GM20000 (cell line): ENCODE results near the gene ANKS1A.

Experiments
- DNase-seq: peaks from one replicate; pipeline ENCODE4 v3.0.0; 2012; ENCODE audit warnings: low spot score
- TF ChIP-seq, protein P1 (sequence below): IDR thresholded peaks from 2 replicates; pipeline ENCODE4 v1.5.1; 2012; ENCODE audit warnings: mild to moderate bottlenecking, control low read depth; ENCODE audit errors: extremely low read depth, missing control alignments

The ANKS1A gene

DNA sequence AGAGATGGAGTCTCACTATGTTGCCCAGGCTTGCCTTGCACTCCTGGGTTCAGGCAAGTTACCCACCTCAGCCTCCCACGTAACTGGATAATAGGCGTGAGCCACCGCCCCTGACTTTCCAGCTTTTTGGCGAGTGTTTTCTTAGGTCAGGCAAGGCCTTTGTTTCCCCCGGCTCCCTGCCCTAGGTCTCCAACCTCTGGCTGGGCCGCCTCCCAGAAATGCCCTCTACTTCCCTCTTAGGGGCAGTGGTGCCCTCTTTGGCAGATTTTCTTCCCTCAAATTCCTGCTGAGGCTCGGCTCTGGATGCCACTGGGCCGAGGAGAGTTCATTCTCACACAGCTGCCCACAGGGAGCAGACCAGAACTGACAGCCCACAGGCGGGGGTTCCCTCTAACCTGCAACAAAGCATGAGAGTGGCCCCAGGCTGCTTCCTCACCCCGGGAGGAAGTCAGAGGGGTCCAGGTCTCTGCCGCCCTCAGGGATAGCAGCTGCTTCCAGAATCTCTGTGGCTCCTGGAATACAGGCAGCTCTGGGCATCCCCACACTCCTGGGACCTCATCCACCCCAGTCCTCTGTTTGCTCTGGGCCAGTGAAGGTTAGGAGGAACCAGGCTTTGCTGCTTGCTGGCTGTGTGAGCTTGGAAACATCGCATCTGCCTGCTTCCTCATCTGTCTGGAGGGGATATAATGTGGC is 195.6 kb downstream of the ANKS1A start:
- DNase-seq = no peak
- TF ChIP-seq, protein P1, sequence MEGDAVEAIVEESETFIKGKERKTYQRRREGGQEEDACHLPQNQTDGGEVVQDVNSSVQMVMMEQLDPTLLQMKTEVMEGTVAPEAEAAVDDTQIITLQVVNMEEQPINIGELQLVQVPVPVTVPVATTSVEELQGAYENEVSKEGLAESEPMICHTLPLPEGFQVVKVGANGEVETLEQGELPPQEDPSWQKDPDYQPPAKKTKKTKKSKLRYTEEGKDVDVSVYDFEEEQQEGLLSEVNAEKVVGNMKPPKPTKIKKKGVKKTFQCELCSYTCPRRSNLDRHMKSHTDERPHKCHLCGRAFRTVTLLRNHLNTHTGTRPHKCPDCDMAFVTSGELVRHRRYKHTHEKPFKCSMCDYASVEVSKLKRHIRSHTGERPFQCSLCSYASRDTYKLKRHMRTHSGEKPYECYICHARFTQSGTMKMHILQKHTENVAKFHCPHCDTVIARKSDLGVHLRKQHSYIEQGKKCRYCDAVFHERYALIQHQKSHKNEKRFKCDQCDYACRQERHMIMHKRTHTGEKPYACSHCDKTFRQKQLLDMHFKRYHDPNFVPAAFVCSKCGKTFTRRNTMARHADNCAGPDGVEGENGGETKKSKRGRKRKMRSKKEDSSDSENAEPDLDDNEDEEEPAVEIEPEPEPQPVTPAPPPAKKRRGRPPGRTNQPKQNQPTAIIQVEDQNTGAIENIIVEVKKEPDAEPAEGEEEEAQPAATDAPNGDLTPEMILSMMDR = no peak

DNA sequence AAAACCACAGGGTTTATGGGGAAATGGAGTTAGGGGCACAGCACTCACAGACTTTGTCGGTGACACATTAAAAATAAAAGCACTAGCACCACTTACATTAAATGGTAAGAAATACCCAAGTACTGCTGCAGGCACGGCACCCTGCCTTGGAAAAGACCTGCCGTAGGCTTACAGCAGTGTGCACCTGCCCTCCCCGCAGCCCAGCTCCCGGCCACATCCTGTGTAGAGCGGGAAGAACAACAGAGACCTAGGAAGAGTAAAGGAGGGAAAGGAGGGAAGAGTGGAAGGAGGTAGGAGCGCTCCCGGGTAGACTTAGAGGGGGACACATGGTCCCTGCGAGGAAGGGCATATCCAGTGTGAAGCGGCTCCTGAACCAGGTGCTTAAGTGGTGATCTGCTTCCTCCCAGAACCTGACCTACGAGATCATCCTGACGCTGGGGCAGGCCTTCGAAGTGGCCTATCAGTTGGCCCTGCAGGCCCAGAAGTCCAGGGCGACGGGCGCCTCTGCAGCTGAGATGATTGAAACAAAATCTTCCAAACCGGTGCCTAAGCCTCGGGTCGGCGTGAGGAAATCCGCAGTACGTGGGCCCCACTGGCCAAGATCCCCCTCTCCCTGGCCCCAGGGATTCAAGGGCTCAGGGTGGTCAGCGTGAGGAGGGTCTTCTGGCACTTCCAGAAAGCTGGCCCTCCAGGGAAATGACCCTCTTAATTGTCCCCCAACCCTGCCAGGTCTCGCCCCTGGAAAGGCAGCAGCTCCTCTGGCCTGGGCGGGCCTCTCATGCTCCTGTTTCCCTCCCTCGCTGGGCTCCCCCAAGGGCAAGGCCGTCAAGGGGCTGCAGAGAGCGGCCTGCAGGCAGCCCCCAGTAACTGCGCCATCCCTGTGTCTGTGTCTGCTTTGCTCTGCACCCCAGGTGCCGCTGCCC is 196.6 kb downstream of the ANKS1A start:
- TF ChIP-seq, protein P1 = no peak
- DNase-seq = peak; percentile 6

DNA sequence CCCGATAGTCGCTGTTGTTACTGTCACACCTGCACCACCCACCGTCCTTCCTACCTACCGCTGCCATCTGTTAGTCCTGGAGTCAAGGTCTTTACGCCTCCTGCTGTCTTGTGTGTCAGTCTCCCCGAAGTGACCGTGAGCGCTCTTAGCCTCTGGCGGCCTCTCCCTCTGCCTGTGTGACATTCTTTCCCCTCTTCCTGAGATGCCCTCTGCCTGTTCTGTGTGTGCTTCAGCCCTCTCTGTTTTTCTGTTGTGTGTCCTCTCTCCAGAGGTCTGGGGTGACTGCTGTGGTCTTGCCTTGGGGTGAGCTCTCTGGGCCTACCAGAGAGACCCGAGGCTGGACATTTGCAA is 197.2 kb downstream of the ANKS1A start:
- peak; percentile 3 for DNase-seq
- TF ChIP-seq, protein P1 = no peak

DNA sequence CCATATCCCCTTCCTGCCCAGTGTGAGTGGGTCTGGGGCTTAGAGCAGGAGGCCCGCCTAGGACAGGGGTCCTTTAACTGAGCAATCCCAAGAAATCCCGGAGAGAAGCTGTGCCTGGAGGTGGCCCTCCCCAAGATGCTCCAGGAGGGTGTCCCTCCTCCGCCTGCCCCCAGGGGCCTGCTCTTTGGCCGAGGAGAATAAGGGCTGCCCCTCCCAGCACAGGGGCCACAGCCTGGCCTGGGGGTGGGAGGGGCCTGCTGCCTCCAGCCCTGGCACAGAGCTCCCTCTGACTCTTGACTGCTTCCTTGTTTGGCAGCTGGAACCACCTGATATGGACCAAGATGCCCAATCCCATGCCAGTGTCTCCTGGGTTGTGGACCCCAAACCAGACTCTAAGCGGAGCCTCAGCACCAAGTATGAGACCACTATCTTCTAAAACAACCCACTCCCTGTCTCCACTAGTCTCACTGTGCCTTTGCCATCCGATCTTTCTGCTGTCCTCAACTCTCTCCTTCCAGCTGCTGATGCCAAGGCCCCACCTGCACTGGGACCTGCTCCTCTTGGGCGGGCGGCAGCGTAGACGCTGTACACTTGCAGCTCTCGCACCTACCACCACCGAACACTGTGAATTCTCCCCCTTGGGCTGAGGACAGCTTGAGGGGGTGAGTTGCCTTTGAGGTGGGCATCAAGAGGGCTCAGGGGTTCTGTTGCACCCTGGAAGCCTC is 197.7 kb downstream of the ANKS1A start:
- TF ChIP-seq, protein P1 = no peak
- DNase-seq = no peak

DNA sequence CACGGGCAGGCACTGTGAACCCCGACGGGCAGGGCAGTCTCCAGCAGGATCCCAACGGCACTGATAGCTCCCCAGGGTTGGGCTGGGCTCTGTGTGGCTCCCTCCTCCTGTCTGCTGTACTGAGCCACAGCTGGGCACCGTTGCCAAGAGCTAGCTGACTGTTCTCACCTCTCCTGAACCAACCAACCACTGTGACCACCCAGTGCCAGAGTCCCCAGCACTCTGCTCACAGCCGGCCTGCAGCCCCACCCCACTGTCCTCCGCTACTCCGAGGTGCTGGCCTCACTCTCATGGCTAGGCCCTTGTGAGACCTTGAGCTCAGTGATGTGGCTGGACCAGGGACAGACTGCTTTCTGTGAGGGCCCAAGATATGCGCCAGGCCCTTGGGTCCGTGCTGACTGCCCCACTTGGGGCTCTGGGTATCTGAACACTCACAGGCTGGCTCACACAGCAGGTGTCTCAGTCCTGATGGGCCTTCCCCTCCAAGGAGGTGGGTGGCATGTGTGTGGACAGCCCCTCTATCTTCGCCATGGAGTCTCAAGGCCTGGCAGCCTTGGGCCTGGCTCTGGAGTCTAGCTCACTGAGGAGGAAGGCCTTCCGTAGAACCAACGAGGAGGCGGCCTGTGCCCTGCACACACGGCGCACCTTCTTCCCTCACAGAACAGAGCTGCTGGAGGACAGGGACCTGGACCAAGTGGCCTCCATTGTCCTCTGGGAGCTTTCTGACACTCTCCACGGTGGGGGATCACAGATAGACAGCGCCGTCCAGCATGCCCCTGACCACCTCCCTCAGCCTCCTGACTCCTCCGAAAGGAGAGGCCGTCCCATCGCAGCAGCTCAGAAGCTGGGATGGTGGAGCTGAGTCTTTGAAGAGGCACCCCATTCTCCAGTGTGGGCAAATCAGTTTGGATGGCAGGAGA is 198.6 kb downstream of the ANKS1A start:
- TF ChIP-seq, protein P1 = no peak

DNA sequence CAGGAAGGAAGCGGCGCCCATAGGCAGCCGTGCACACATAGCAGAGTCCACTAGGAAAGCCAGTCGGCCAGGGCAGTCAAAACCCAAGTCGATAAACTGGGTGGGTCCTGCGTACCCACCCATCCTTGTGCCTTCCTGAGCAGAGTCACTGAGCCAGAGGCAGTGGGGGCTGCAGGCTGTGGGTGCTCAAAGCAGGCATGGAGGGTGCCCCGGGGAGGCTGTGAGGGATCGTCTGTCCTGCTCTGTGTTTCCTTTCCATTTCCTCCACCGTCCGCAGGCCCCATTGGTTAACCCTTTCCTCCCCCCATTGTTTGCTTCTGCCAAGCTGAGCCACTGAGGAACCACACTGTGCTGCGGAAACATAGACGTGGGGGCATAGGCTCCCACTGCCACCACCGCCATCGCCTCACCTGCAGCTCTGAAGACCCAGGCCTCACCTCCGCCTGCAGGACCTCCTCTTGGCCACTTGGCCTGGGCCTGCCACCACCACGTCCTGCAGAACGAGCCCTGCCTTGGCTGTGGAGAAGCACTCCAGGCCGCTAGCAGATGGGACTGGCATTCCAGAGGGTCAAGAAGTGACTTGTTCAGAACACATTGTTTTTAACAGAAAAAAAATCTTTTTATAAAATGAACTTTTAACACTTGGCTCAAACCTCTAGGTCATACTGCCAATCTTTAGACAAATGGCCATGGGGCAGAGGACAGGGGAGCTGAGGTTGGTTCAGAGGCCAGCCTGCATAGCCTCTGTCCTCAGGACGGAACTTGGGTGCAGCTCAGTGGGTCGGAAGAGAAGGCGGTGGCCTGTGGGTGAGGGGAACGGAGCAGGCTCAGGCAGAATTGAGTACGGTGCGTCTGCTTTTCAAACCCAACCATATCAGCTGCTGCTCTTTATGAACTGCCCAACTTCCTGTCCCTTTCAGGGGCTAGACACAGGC is 199.5 kb downstream of the ANKS1A start:
- no peak for DNase-seq
- TF ChIP-seq, protein P1 = no peak

More for the DNA sequence above, 198.6 kb downstream of the ANKS1A start:
- no peak for DNase-seq
